ENCODE measurements around the gene LY6G6D.

The LY6G6D gene

GRCh38 chr6:31764198-31764597 lies 49.0 kb downstream of the LY6G6D start (continued):
- TF ChIP-seq TOX (CRISPR knock-in tag; IDR thresholded peaks at IDR 0.05; ENCODE audit: borderline replicate concordance) (no peak), ZFP30 (CRISPR knock-in tag; IDR thresholded peaks at IDR 0.05) (no peak), ISL1 (CRISPR knock-in tag; IDR thresholded peaks at IDR 0.05) (no peak)

- TF ChIP-seq ESRRG (CRISPR knock-in tag; IDR thresholded peaks at IDR 0.05): no peak
- TF ChIP-seq, protein P1, sequence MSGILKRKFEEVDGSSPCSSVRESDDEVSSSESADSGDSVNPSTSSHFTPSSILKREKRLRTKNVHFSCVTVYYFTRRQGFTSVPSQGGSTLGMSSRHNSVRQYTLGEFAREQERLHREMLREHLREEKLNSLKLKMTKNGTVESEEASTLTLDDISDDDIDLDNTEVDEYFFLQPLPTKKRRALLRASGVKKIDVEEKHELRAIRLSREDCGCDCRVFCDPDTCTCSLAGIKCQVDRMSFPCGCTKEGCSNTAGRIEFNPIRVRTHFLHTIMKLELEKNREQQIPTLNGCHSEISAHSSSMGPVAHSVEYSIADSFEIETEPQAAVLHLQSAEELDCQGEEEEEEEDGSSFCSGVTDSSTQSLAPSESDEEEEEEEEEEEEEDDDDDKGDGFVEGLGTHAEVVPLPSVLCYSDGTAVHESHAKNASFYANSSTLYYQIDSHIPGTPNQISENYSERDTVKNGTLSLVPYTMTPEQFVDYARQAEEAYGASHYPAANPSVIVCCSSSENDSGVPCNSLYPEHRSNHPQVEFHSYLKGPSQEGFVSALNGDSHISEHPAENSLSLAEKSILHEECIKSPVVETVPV (CRISPR knock-in tag; IDR thresholded peaks at IDR 0.05): no peak
- no peak for TF ChIP-seq PATZ1 (CRISPR knock-in tag; IDR thresholded peaks at IDR 0.05; ENCODE audit: borderline replicate concordance)
- no peak for TF ChIP-seq ZC3H10 (CRISPR knock-in tag; IDR thresholded peaks at IDR 0.05)
- no peak for TF ChIP-seq ARNTL (CRISPR knock-in tag; IDR thresholded peaks at IDR 0.05; ENCODE audit: borderline replicate concordance, low read depth)
- no peak for TF ChIP-seq TCF4 (CRISPR knock-in tag; IDR thresholded peaks at IDR 0.05; ENCODE audit: borderline replicate concordance)
- no peak for TF ChIP-seq BACH2 (CRISPR knock-in tag; IDR thresholded peaks at IDR 0.05; ENCODE audit: borderline replicate concordance)
- no peak for TF ChIP-seq RARB (CRISPR knock-in tag; IDR thresholded peaks at IDR 0.05)
- no peak for TF ChIP-seq CREB5 (CRISPR knock-in tag; IDR thresholded peaks at IDR 0.05; ENCODE audit: low read depth)
- TF ChIP-seq CSDC2 (CRISPR knock-in tag; IDR thresholded peaks at IDR 0.05): no peak
- no peak for TF ChIP-seq ZFP30 (CRISPR knock-in tag; IDR thresholded peaks at IDR 0.05)
- no peak for ATAC-seq
Observed at GRCh38 chr6:31765559-31765909, 50.4 kb downstream of the LY6G6D start.

DNA sequence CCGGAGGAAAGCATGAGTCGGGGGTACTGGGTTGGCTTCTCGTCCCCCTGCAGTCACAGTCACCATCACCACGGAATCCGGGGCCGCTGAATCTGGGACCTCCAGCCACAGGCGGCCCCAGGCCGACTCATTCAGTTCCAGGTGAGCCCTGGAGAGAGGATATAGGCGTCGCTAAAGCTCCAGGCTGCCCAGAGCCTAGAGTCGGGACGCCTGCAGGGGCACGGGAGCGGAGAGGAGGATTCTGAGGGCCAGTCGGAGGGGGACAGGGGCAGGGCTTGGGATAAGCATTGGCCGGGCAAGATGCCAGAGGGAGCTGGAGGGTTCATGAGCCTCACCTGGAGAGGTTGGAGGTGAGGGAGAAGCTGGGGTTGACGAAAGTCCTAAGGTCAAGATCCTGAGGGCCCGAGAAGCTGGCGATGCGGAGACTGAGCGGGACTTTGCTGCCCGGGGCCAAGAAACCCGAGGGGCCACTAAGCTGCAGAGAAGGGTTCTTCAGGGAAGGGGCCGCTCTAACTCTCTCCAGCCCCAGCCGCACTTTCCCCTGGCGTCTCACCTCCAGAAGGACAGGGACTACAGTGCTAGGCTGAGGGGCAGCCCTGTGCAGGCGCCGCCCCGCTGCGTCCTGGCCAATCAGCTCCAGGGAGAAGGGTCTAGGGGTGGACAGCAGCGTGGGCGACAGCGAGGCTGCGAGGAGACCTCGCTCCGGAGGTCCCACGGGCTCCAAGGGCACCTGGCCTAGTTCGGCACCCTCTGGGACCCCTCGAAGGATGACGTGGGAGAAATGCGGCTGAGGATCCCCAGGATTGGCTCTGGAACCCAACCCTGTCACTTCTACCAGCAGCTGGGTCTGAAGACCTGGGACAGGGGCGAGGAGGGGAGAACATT lies 51.0 kb downstream of the LY6G6D start:
- ATAC-seq: peak; percentile 81

More for the DNA sequence above, 51.0 kb downstream of the LY6G6D start:
- no peak for TF ChIP-seq ESRRG (CRISPR knock-in tag; IDR thresholded peaks at IDR 0.05)
- TF ChIP-seq ZFP30 (CRISPR knock-in tag; IDR thresholded peaks at IDR 0.05): no peak
- TF ChIP-seq ZC3H10 (CRISPR knock-in tag; IDR thresholded peaks at IDR 0.05): no peak
- TF ChIP-seq CREB5 (CRISPR knock-in tag; IDR thresholded peaks at IDR 0.05; ENCODE audit: low read depth): no peak
- TF ChIP-seq PATZ1 (CRISPR knock-in tag; IDR thresholded peaks at IDR 0.05; ENCODE audit: borderline replicate concordance): no peak
- TF ChIP-seq ISL1 (CRISPR knock-in tag; IDR thresholded peaks at IDR 0.05): no peak
- TF ChIP-seq TSHZ2 (CRISPR knock-in tag; IDR thresholded peaks at IDR 0.05): no peak
- TF ChIP-seq ARNTL (CRISPR knock-in tag; IDR thresholded peaks at IDR 0.05; ENCODE audit: borderline replicate concordance, low read depth): no peak
- no peak for TF ChIP-seq BACH2 (CRISPR knock-in tag; IDR thresholded peaks at IDR 0.05; ENCODE audit: borderline replicate concordance)
- no peak for TF ChIP-seq GLIS3 (CRISPR knock-in tag; IDR thresholded peaks at IDR 0.05)
- no peak for TF ChIP-seq RARB (CRISPR knock-in tag; IDR thresholded peaks at IDR 0.05)
- no peak for TF ChIP-seq ZNF8 (CRISPR knock-in tag; IDR thresholded peaks at IDR 0.05)
